Mucosa of stomach (tissue), 1 donor: ENCODE data around the gene TELO2.

Source experiments
- H3K27me3 ChIP-seq: one replicate; pipeline ENCODE4 v1.7.0; 2013; ENCODE audit warnings: mild to moderate bottlenecking, low read length; ENCODE audit not compliant: control insufficient read depth, insufficient read depth
- H3K36me3 ChIP-seq: one replicate; pipeline ENCODE4 v1.7.0; 2013; ENCODE audit warnings: low read length; ENCODE audit not compliant: control insufficient read depth, insufficient read depth
- H3K4me1 ChIP-seq: one replicate; pipeline ENCODE4 v1.7.0; 2013; ENCODE audit warnings: mild to moderate bottlenecking, low read length; ENCODE audit not compliant: control insufficient read depth, insufficient read depth
- H3K4me3 ChIP-seq: one replicate; pipeline ENCODE4 v1.7.0; 2013; ENCODE audit warnings: low read length
- H3K9ac ChIP-seq: one replicate; pipeline ENCODE4 v1.7.0; 2013; ENCODE audit warnings: mild to moderate bottlenecking, low read length, moderate library complexity
- H3K9me3 ChIP-seq: one replicate; pipeline ENCODE4 v1.7.0; 2013; ENCODE audit warnings: mild to moderate bottlenecking, low read length, moderate library complexity; ENCODE audit not compliant: control insufficient read depth
- donor health status: Pancreatic carcinoma.

TELO2 gene

DNA sequence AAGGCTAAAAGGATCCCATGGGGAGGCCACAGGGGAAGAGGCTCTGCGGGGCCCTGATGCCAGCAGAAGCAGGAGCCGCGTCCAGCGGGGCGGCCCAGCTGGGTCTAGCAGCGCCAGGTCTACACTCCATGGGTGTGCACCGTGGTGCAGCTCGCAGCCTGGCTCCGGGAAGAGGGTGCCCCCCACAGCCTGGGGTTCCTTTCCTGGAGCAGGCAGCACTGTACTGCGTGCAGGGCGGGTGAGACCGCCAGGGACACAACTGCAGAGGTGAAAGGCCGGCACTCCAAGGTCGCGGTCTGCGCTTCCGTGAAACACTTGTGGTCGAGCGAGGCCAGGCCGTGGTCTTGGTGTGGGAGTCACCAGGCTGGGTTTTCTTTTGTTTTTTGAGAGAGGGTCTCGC lies 42.3 kb upstream of the TELO2 start:
- Histone ChIP-seq H3K9me3 (no peaks in the 10 kb centered on the region), H3K4me1 (no peaks in the 10 kb centered on the region), H3K27me3 (no peaks in the 10 kb centered on the region), H3K9ac (no peak overlapping the region), H3K36me3 (no peaks in the 10 kb centered on the region), H3K4me3 (no peak overlapping the region)

DNA sequence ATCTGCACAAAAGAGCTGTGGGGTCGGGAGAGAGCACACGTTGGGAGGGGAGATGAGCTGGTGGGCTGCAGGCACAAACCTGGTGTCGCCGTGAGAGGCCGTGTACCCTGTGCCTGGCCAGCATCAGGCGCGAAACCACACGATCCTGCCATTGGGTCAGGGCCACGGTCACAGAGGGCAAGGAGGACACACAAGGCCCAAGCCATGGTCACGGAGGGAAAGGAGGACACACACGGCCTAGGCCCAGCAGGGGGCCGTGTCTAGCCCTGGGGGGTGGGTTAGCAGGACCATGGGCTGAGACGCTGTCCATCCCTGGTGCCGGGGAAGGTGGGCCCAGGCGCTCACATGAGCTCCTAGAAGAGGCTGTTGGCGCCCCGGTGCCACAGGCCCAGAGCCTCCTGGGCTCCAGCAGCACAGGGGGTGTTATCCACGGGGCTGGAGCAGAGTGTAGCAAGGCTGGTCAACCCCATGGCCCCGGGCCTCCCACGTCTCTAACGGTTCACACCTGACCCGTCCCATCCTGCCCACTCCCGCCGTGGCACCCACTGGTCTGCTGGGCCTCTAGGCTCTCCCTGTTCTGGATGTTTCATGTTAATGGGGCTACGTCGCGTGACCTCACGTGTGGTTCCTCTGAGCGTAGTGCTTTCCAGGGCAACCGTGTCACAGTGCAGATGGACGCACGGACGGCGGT lies 41.3 kb upstream of the TELO2 start:
- H3K36me3 ChIP-seq: no peaks in the 10 kb centered on the region

DNA sequence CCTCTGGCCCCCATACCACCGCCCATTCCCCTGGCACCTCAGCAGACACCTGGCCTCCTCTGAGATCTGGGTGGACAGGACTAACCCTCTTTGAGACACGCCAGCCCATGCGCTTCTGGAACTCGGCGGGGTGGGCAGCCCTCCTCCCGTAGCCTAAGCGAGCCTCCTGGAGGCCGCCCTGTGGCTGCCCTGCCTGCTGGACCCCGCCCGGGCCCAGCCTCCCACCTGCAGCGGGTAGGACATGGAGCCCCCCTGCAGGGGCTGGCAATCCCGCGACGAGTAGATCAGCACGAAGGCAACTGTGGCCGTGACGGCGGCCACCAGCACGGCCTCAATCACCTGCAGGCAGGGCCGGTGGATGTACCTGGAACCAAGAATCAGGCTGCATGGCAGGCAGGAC lies 40.6 kb upstream of the TELO2 start:
- Histone ChIP-seq H3K4me1 (no peaks in the 10 kb centered on the region), H3K36me3 (no peaks in the 10 kb centered on the region), H3K27me3 (no peaks in the 10 kb centered on the region), H3K9me3 (no peaks in the 10 kb centered on the region), H3K9ac (no peak overlapping the region), H3K4me3 (no peak overlapping the region)

More for the DNA sequence above, 41.3 kb upstream of the TELO2 start:
- Histone ChIP-seq H3K9ac (no peak overlapping the region), H3K27me3 (no peaks in the 10 kb centered on the region), H3K9me3 (no peaks in the 10 kb centered on the region), H3K4me1 (no peaks in the 10 kb centered on the region), H3K4me3 (no peak overlapping the region)

DNA sequence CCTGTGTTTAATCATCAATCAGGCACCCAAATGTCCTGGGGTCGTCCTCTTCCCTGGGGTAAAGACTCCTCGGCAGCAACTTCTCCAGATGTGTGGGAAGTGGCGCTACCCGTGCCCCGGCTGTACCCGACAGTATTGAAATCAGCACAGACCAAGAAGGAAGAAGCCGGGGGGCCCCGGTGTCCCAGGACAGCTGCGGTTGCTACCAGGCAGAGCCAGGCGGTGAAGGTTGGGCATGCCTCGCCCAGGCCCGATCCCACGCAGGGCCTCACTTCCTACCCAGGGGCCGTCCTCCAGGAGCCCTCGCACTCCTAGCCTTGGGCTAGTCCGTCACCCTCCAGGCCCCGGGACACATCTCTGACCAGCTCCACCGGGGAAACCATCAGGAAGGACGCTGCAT lies 39.8 kb upstream of the TELO2 start:
- Histone ChIP-seq H3K9me3 (no peaks in the 10 kb centered on the region), H3K4me1 (no peaks in the 10 kb centered on the region), H3K36me3 (no peaks in the 10 kb centered on the region), H3K9ac (no peak overlapping the region), H3K27me3 (no peaks in the 10 kb centered on the region), H3K4me3 (no peak overlapping the region)

DNA sequence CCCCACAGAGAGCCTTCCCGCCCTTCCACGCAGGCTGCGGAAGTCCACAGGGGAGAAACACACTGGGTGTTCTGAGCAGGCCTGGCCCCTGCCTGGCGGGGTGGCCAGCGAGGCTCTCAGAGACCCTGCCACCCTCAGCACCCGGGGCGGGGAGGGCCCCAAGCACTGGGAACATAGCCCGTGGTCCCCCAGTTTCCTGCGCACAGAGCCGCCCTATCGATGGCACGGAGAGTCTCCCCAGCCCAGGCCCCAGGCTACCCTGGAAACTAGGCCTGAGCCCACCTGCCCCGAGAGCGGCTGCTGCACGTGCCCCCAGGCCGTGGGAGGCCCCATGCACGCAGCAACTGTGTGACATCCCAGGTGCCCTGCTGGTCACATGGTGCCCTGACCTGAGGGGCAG lies 38.6 kb upstream of the TELO2 start:
- no peaks in the 10 kb centered on the region for H3K36me3 ChIP-seq
- no peak overlapping the region for H3K4me3 ChIP-seq
- H3K9me3 ChIP-seq: no peaks in the 10 kb centered on the region
- H3K9ac ChIP-seq: no peak overlapping the region
- no peaks in the 10 kb centered on the region for H3K27me3 ChIP-seq
- H3K4me1 ChIP-seq: no peaks in the 10 kb centered on the region

DNA sequence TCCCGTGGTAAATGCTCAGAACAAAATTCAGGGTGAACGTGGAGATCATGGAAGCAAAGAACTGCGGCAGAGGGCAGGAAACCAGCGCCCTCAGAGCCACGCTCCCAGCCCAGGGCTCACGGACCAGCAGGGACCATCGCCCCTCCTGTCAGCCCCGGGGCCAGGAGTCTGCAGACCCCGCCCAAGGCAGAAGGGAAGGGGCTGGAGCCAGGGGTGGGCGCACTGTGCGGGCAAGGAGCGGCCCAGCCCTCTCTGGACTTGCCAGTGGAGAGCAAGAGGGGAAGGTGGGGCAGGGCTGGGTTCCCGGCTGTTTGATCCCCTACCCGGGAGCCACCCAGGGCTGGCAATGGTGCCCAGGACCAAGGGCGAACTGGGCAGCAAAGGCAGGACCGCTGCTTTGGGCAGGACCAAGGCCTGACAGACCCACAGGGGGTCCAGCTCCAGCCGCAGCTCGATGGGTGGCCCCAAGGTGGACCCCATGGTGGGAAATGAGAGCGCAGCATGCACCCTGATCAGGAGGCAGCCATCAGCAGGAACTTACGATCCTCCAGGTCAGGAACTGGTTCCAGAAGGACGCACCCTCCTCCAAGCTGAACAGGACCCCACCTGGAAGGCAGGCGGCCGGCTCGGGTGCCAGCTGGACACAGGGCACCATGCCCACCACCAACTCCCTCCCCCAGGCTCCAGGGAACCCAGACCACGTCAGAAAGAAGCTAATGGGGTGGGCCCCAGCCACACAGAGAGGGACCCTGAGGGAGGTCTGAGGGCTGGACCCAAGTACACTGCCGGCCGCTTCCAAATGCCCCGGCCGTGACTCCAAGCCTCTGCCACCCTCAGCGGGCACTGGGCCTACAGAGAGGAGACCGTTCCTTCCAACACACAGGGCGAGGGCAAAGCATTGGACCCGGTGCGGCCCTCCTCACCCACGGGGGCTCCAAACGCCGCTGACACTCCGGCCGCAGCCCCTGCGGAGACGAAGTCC lies 37.7 kb upstream of the TELO2 start:
- no peaks in the 10 kb centered on the region for H3K36me3 ChIP-seq

DNA sequence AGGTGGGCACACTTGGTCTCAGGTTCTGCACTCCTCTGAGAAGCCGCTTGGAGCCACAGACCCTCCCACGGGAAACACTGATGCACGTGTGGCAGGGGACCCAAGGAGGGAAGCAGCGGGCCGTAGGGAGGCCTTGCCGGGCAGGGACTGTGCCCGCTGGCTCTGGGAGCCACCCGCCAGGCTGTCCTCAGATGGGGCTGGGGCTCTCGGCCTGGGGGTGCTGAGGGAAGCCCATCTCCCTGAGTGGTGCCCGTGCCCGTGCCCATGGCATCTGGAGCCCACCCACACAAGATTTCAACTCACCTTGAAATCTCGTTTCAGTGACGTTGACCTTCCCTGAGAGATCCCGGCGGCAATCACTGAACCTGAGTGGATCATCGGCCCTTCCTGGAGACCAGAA lies 36.2 kb upstream of the TELO2 start:
- Histone ChIP-seq H3K27me3 (no peaks in the 10 kb centered on the region), H3K4me3 (no peak overlapping the region), H3K36me3 (no peaks in the 10 kb centered on the region), H3K9me3 (no peaks in the 10 kb centered on the region), H3K4me1 (no peaks in the 10 kb centered on the region), H3K9ac (no peak overlapping the region)

More for the DNA sequence above, 37.7 kb upstream of the TELO2 start:
- Histone ChIP-seq H3K4me1 (no peaks in the 10 kb centered on the region), H3K27me3 (no peaks in the 10 kb centered on the region), H3K4me3 (no peak overlapping the region), H3K9ac (no peak overlapping the region), H3K9me3 (no peaks in the 10 kb centered on the region)

DNA sequence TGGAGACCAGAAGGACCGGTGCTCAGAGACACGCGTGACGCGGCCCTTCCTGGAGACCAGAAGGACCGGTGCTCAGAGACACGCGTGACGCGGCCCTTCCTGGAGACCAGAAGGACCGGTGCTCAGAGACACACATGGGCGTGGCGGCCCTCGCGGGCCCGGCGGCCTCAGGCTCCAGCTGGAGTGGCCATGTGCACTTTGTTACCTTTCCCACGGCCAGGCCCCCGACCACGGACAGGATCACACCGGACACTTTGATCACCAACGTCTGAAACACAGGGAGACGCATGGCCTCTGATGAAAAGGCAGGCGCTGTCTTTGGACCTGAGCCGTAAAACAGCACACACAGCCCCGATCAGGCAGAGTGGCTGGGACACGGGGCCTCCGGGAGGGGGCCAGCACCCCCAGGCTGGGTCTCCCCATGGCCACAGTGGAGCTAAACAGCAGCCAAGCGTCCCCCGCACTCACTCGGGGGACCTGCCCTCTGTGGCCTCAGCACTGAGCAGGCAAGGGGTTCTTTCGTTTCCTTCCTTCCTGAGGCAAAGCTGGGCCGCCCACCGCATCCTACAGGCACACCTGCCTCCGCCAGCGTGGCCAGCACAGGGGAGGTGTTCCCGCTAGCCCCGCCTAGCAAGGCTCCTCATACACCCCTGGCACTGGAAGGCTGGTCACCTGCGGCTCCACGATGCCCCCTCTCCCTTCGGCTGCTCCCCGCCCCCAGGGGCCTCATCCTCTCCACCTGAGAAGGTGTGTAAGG lies 35.5 kb upstream of the TELO2 start:
- Histone ChIP-seq H3K36me3 (no peaks in the 10 kb centered on the region), H3K9me3 (no peaks in the 10 kb centered on the region), H3K27me3 (no peaks in the 10 kb centered on the region), H3K4me3 (no peak overlapping the region), H3K4me1 (no peaks in the 10 kb centered on the region), H3K9ac (no peak overlapping the region)

DNA sequence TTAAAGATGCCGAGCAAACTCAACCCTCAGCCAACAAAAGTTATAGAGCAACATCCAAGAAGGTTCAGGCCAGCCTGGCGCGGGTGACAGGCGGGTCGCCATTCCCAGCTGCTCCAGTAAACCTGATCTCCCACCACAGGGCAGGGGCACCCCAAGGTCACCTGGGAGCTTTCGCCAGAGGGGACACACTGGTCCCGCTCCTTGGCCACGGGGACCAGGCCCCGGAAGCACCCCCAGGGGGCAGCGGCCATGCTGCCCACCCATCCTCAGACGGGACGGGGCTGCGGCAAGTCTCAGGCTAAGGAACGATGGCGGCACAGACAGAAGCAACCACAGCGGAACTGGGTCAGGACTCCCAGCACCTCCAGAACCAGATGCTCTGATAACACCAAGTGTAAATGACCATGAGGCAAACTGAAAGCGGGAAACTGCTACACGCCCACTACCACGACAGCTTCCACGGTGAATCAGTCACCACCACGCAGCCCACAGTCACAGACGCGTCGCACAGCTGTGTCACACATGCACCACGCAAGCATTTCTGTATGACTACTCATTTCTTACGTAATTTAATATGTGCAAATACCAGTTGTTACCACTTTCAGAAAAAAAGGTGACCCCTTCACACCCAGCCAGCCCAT lies 34.7 kb upstream of the TELO2 start:
- Histone ChIP-seq H3K9me3 (no peaks in the 10 kb centered on the region), H3K27me3 (no peaks in the 10 kb centered on the region), H3K4me1 (no peaks in the 10 kb centered on the region), H3K36me3 (no peaks in the 10 kb centered on the region), H3K9ac (no peak overlapping the region), H3K4me3 (no peak overlapping the region)

DNA sequence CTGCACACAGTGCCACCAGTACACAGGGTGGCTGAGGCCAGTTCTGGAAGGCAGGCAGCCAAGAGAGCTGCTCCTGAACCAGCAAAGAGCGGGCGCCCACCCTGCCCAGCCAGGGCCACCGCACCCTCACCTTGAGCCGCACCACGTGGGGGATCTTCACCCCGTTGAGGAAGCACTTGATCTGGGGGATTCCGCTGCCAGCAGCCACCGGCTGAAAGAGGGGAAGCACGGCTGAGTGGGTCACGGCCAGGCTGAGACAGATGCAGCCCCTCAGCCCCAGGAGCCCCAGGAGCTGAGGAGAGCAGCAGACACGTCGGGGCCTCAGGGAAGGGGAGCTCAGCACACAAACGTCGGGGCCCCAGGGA lies 34.2 kb upstream of the TELO2 start:
- H3K36me3 ChIP-seq: no peaks in the 10 kb centered on the region
- H3K9ac ChIP-seq: no peak overlapping the region
- no peak overlapping the region for H3K4me3 ChIP-seq
- no peaks in the 10 kb centered on the region for H3K4me1 ChIP-seq
- H3K9me3 ChIP-seq: no peaks in the 10 kb centered on the region
- no peaks in the 10 kb centered on the region for H3K27me3 ChIP-seq

DNA sequence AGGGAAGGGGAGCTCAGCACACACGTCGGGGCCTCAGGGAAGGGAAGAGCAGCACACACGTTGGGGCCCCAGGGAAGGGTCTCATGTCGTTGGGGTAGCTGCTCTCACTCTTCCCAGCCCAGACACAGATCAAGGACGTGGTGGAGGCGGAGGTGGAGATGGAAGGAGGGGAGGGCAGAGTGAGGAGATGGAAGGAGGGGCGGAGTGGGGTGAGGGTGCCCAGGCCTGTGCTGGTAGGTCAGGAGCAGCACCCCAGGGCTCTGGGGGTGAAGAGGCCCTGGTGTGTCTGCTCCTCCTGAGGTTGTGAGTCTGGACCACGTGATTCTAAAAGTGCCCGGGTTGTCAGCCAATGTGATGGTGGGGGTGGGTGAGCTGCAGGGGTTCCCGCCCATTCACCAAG lies 33.2 kb upstream of the TELO2 start:
- Histone ChIP-seq H3K36me3 (no peaks in the 10 kb centered on the region), H3K4me3 (no peak overlapping the region), H3K4me1 (no peaks in the 10 kb centered on the region)

More for the DNA sequence above, 33.2 kb upstream of the TELO2 start:
- no peaks in the 10 kb centered on the region for H3K27me3 ChIP-seq
- H3K9me3 ChIP-seq: no peaks in the 10 kb centered on the region
- no peak overlapping the region for H3K9ac ChIP-seq
